Endodermal cell (in vitro differentiated cells): ENCODE data around the gene SLC26A1. TPM values are rescaled to one million over a fixed set of nuclear protein-coding genes. Genes with fewer than 3 reads are reported as not detected.

ENCODE experiments used
- DNase-seq: peaks from one replicate; pipeline ENCODE4 v3.0.0-alpha.2; 2017
- H3K27ac ChIP-seq: 2 replicates; pipeline ENCODE4 v1.5.1; 2013; ENCODE audit warnings: mild to moderate bottlenecking, low read depth, low read length, moderate library complexity
- H3K27me3 ChIP-seq: 2 replicates; pipeline ENCODE4 v1.6.1; 2013; ENCODE audit warnings: mild to moderate bottlenecking, low read length, moderate library complexity; ENCODE audit not compliant: insufficient read depth, control insufficient read depth, poor library complexity, severe bottlenecking
- H3K36me3 ChIP-seq: 2 replicates; pipeline ENCODE4 v1.7.0; 2013; ENCODE audit warnings: mild to moderate bottlenecking, low read length, moderate library complexity; ENCODE audit not compliant: control insufficient read depth, insufficient read depth
- H3K4me1 ChIP-seq: one replicate; pipeline ENCODE4 v1.7.0; 2013; ENCODE audit warnings: low read length; ENCODE audit not compliant: control insufficient read depth, insufficient read depth
- H3K4me3 ChIP-seq: 2 replicates; pipeline ENCODE4 v1.5.1; 2013; ENCODE audit warnings: mild to moderate bottlenecking, low read length, moderate library complexity
- H3K9ac ChIP-seq: 2 replicates; pipeline ENCODE4 v1.6.1; 2013; ENCODE audit warnings: mild to moderate bottlenecking, low read length, moderate library complexity; ENCODE audit not compliant: poor library complexity, severe bottlenecking; ENCODE audit errors: extremely low read depth
- H3K9me3 ChIP-seq: 2 replicates; pipeline ENCODE4 v1.6.1; 2013; ENCODE audit warnings: mild to moderate bottlenecking, low read length, moderate library complexity; ENCODE audit not compliant: control insufficient read depth
- H3K27ac Mint-ChIP-seq: 2 replicates; pipeline ENCODE4 v1.8.0; 2020; ENCODE audit warnings: mixed read lengths
- H3K27me3 Mint-ChIP-seq: 2 replicates; pipeline ENCODE4 v1.8.0; 2021; ENCODE audit warnings: mild to moderate bottlenecking, mixed read lengths; ENCODE audit not compliant: insufficient read depth
- H3K36me3 Mint-ChIP-seq: 2 replicates; pipeline ENCODE4 v1.8.0; 2020; ENCODE audit warnings: low read depth, mixed read lengths
- H3K4me1 Mint-ChIP-seq: 2 replicates; pipeline ENCODE4 v1.8.0; 2020; ENCODE audit warnings: mixed read lengths
- H3K4me3 Mint-ChIP-seq: 2 replicates; pipeline ENCODE4 v1.8.0; 2020; ENCODE audit warnings: mild to moderate bottlenecking, moderate library complexity, mixed read lengths
- H3K9me3 Mint-ChIP-seq: 2 replicates; pipeline ENCODE4 v1.8.0; 2020; ENCODE audit warnings: mild to moderate bottlenecking, mixed read lengths
- CTCF ChIP-seq: fragments of 200-600 bp; sonication (generic); conservative IDR thresholded peaks from 2 replicates; pipeline ENCODE4 v1.5.0; 2021; ENCODE audit warnings: antibody characterized with exemption, mild to moderate bottlenecking
- WGBS, 2 experiments: methylation state at CpG; one replicate each; pipeline versions ENCODE4 v1.1.5 to v1.1.7; 2013; ENCODE audit warnings: missing lambda C conversion rate in 2 of 2, mixed read lengths in 1 of 2; ENCODE audit not compliant: insufficient coverage in 1 of 2, insufficient read length in 1 of 2; 5-methylcytosine and 5-hydroxymethylcytosine counted together
- total RNA-seq, 2 donors: library from RNA; stranded (reverse); fragmentation: NEBNext Ultra II Directional in 1 of 2; extraction: Animal tissue kit (Norgen Biotek cat#: 25700) in 1 of 2; gene quantifications; 2 replicates in 1 of 2; 3 replicates in 1 of 2; pipeline ENCODE4 v1.2.1, GENCODE V29; 2021

The SLC26A1 gene
- total RNA-seq, 2 donors from 2014 or later = 0.55 to 1.0 TPM

- peak; percentile 48 for DNase-seq
- Mint-ChIP-seq H3K9me3 (no peaks in the 10 kb centered on the region), H3K27ac (no peak overlapping the region)
Measured at GRCh38 chr4:951186-951585, 42.0 kb downstream of the SLC26A1 start.

GRCh38 chr4:950136-951020 is 42.8 kb downstream of the SLC26A1 start:
- peaks cover 9% of the 10 kb centered on the region for H3K4me1 ChIP-seq
- H3K4me3 ChIP-seq = no peak overlapping the region
- H3K9me3 ChIP-seq = no peaks in the 10 kb centered on the region
- no peaks in the 10 kb centered on the region for H3K27me3 ChIP-seq
- H3K27me3 Mint-ChIP-seq = no peaks in the 10 kb centered on the region
- no peak overlapping the region for H3K27ac Mint-ChIP-seq
- H3K9ac ChIP-seq = no peak overlapping the region
- H3K27ac ChIP-seq = no peak overlapping the region
- H3K4me3 Mint-ChIP-seq = no peak overlapping the region
- H3K4me1 Mint-ChIP-seq = peaks cover 19% of the 10 kb centered on the region
- peaks cover 9% of the 10 kb centered on the region for H3K36me3 Mint-ChIP-seq
- no peaks in the 10 kb centered on the region for H3K9me3 Mint-ChIP-seq
- DNase-seq = no peak
- H3K36me3 ChIP-seq = no peaks in the 10 kb centered on the region
- no peak for TF ChIP-seq CTCF
- 94 to 96% methylated on average over 12 to 30 of the region's 30 CpGs for WGBS, 2 experiments

More at GRCh38 chr4:951186-951585, 42.0 kb downstream of the SLC26A1 start:
- Histone ChIP-seq H3K4me3 (no peak overlapping the region), H3K36me3 (no peaks in the 10 kb centered on the region), H3K27ac (no peak overlapping the region), H3K9me3 (no peaks in the 10 kb centered on the region), H3K27me3 (no peaks in the 10 kb centered on the region), H3K9ac (no peak overlapping the region), H3K4me1 (peaks cover under 1% of the 10 kb centered on the region)
- no peak for TF ChIP-seq CTCF
- Mint-ChIP-seq H3K36me3 (peaks cover 9% of the 10 kb centered on the region), H3K4me3 (no peak overlapping the region), H3K27me3 (no peaks in the 10 kb centered on the region), H3K4me1 (peaks cover 11% of the 10 kb centered on the region)
- WGBS, 2 experiments = 64 to 78% methylated on average over 3 to 7 of the region's 7 CpGs

- Mint-ChIP-seq H3K27ac (no peak overlapping the region), H3K27me3 (no peaks in the 10 kb centered on the region), H3K9me3 (no peaks in the 10 kb centered on the region), H3K4me1 (peaks cover 26% of the 10 kb centered on the region), H3K4me3 (no peak overlapping the region), H3K36me3 (peaks cover 9% of the 10 kb centered on the region)
- Histone ChIP-seq H3K36me3 (no peaks in the 10 kb centered on the region), H3K9me3 (no peaks in the 10 kb centered on the region), H3K27ac (no peak overlapping the region), H3K4me3 (no peak overlapping the region), H3K27me3 (no peaks in the 10 kb centered on the region), H3K9ac (no peak overlapping the region), H3K4me1 (peaks cover 9% of the 10 kb centered on the region)
- DNase-seq = peak; percentile 36
- TF ChIP-seq CTCF = no peak
- 90 to 94% methylated on average over 13 to 20 of the region's 20 CpGs for WGBS, 2 experiments
Measured at GRCh38 chr4:949656-950055, 43.5 kb downstream of the SLC26A1 start.
